HepG2 (cell line): ENCODE measurements around the gene RPS27L. TPM values are rescaled to one million over a fixed set of nuclear protein-coding genes. Genes with fewer than 3 reads are reported as not detected.

Experiments
- CHD4 ChIP-seq: fragments of 200-600 bp; sonication (generic); IDR thresholded peaks from 2 replicates; pipeline ENCODE4 v1.7.0; 2017; ENCODE audit warnings: mild to moderate bottlenecking, low read length, borderline replicate concordance
- GATAD1 ChIP-seq: IDR thresholded peaks from 2 replicates; pipeline ENCODE4 v1.6.1; 2016; ENCODE audit warnings: missing genetic modification reagents, missing compliant biosample characterization
- GZF1 ChIP-seq: sonication (generic); formaldehyde crosslinking; IDR thresholded peaks from 2 replicates; pipeline ENCODE4 v1.5.1; 2020; ENCODE audit warnings: mild to moderate bottlenecking, missing genetic modification reagents
- NR2F1 ChIP-seq, 2 experiments: fragments of 450-650 bp in 1 of 2; formaldehyde crosslinking in 1 of 2; IDR thresholded peaks; 2 replicates each; pipeline versions ENCODE4 v1.5.0 to v1.6.1; 2016 to 2020; ENCODE audit warnings: mild to moderate bottlenecking in 1 of 2, missing compliant biosample characterization in 1 of 2, missing genetic modification reagents in 1 of 2, moderate library complexity in 1 of 2
- PAXIP1 ChIP-seq: sonication (generic); formaldehyde crosslinking; conservative IDR thresholded peaks from 2 replicates; pipeline ENCODE4 v1.4.0; 2020; ENCODE audit warnings: mild to moderate bottlenecking, missing genetic modification reagents, moderate library complexity
- POLR2G ChIP-seq: fragments of 200-400 bp; formaldehyde crosslinking; IDR thresholded peaks from 2 replicates; pipeline ENCODE4 v1.6.1; 2018; ENCODE audit warnings: mild to moderate bottlenecking, low read depth, low read length, moderate library complexity
- SIX4 ChIP-seq: sonication (generic); formaldehyde crosslinking; IDR thresholded peaks from 2 replicates; pipeline ENCODE4 v1.4.0; 2020; ENCODE audit warnings: missing genetic modification reagents
- THAP11 ChIP-seq: IDR thresholded peaks from 2 replicates; pipeline ENCODE4 v1.6.1; 2016; ENCODE audit warnings: missing biosample characterization, missing genetic modification reagents
- U2AF2 ChIP-seq: fragments of 200-400 bp; formaldehyde crosslinking; IDR thresholded peaks from 2 replicates; pipeline ENCODE4 v1.6.1; 2017; ENCODE audit warnings: low read depth, mild to moderate bottlenecking, low read length
- ZBTB40 ChIP-seq, 2 experiments: fragments of 450-650 bp in 1 of 2; sonication (generic) in 1 of 2; formaldehyde crosslinking in 1 of 2; IDR thresholded peaks; 2 replicates each; pipeline versions ENCODE4 v1.6.1 to v1.8.0; 2016 to 2022; ENCODE audit warnings: antibody characterized with exemption in 1 of 2, mild to moderate bottlenecking in 1 of 2, missing genetic modification reagents in 1 of 2
- ZNF547 ChIP-seq: sonication (generic); formaldehyde crosslinking; IDR thresholded peaks from 2 replicates; pipeline ENCODE4 v1.5.1; 2020; ENCODE audit warnings: mild to moderate bottlenecking, missing genetic modification reagents
- ZNF761 ChIP-seq: sonication (generic); formaldehyde crosslinking; conservative IDR thresholded peaks from 2 replicates; pipeline ENCODE4 v1.4.0; 2020; ENCODE audit warnings: mild to moderate bottlenecking, missing genetic modification reagents
- ZNF83 ChIP-seq: sonication (generic); formaldehyde crosslinking; IDR thresholded peaks from 2 replicates; pipeline ENCODE4 v1.4.0; 2020; ENCODE audit warnings: missing genetic modification reagents, mild to moderate bottlenecking, borderline replicate concordance
- polyA plus RNA-seq, 8 experiments: library from polyadenylated mRNA; depleted of rRNA in 3 of 8; stranded (reverse) in 7 of 8; unstranded in 1 of 8; fragments of >200 nt; fragmentation: Illumina TruSeq in 4 of 8; extraction: Trizol in 4 of 8; gene quantifications; 2 replicates each; pipeline versions ENCODE4 v1.2.1 to v1.2.3, GENCODE V29; 2011 to 2016; ENCODE audit warnings: low read depth in 4 of 8, missing spikeins in 1 of 8, mixed read lengths in 1 of 8; ENCODE audit not compliant: insufficient read depth in 1 of 8
- total RNA-seq, 5 experiments: library from RNA; depleted of rRNA; stranded (reverse); fragments of >200 nt; fragmentation: Illumina TruSeq; extraction: Trizol; gene quantifications; 2 replicates each; pipeline ENCODE4 v1.2.3, GENCODE V29; 2016; ENCODE audit warnings: low read depth in 1 of 5

RPS27L gene
- total and polyA plus RNA-seq, 2 of the 13 experiments (the other 11 are each of a cell fraction or from before 2014, with no cell fraction given), result 231 to 433 TPM

- TF ChIP-seq ZBTB40 (IDR thresholded peaks at IDR 0.05), result no peak
- no peak; the same call in 1 of the 2 replicates for TF ChIP-seq ZBTB40 (CRISPR knock-in tag; IDR thresholded peaks at IDR 0.05)
- TF ChIP-seq SIX4, result 0 out of 2 replicates have a peak, but pooled peaks have one; percentile 36
- TF ChIP-seq THAP11 (CRISPR knock-in tag), result peak; percentile 99
- no peak for TF ChIP-seq PAXIP1
- peak; percentile 65; the same call in 1 of the 2 replicates for TF ChIP-seq POLR2G
- no peak for TF ChIP-seq ZNF83 (CRISPR knock-in tag)
- TF ChIP-seq ZNF547 (CRISPR knock-in tag), result 0 out of 2 replicates have a peak, but pooled peaks have one; percentile 26
- 0 out of 2 replicates have a peak, but pooled peaks have one; percentile 25 for TF ChIP-seq ZNF761 (CRISPR knock-in tag)
- TF ChIP-seq GATAD1 (CRISPR knock-in tag), result peak; percentile 76
- no peak for TF ChIP-seq U2AF2
- no peak for TF ChIP-seq CHD4
- TF ChIP-seq GZF1 (CRISPR knock-in tag), result no peak
- TF ChIP-seq NR2F1 (CRISPR knock-in tag; IDR thresholded peaks at IDR 0.05), result no peak
Measured at GRCh38 chr15:63188926-63189871, 31.9 kb upstream of the RPS27L start, which contains the start of gene RAB8B (continued).
